ENCODE data around the gene NAA80.
A peak's percentile ranks its signal among the peaks of the same experiment; 100 is the strongest.

- TF ChIP-seq EZH2 (IDR thresholded peaks at IDR 0.05; ENCODE audit: borderline replicate concordance, low read depth, low read length, poor library complexity, severe bottlenecking): no peak
- TF ChIP-seq, protein P1, sequence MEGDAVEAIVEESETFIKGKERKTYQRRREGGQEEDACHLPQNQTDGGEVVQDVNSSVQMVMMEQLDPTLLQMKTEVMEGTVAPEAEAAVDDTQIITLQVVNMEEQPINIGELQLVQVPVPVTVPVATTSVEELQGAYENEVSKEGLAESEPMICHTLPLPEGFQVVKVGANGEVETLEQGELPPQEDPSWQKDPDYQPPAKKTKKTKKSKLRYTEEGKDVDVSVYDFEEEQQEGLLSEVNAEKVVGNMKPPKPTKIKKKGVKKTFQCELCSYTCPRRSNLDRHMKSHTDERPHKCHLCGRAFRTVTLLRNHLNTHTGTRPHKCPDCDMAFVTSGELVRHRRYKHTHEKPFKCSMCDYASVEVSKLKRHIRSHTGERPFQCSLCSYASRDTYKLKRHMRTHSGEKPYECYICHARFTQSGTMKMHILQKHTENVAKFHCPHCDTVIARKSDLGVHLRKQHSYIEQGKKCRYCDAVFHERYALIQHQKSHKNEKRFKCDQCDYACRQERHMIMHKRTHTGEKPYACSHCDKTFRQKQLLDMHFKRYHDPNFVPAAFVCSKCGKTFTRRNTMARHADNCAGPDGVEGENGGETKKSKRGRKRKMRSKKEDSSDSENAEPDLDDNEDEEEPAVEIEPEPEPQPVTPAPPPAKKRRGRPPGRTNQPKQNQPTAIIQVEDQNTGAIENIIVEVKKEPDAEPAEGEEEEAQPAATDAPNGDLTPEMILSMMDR (conservative IDR thresholded peaks at IDR 0.05; ENCODE audit: low read depth, low read length): peak; percentile 47
Measured at GRCh38 chr3:50321336-50322114, 22.3 kb upstream of the NAA80 start.

All from A673 (cell line).